Esophagus muscularis mucosa (tissue), 3 donors: ENCODE results near the gene SEMA7A.

ENCODE experiments used
- POLR2AphosphoS5 ChIP-seq, 2 donors: sonication (generic); formaldehyde crosslinking; IDR thresholded peaks; one replicate each; pipeline ENCODE4 v1.6.1; 2017; ENCODE audit warnings: antibody characterized with exemption in 2 of 2
- TF ChIP-seq, protein P1 (sequence below), 3 experiments: fragments of 200-600 bp in 2 of 3; fragments of 450-650 bp in 1 of 3; sonication (generic) in 2 of 3; IDR thresholded peaks; one replicate each; pipeline ENCODE4 v1.5.1; 2017 to 2019; ENCODE audit warnings: antibody characterized with exemption in 3 of 3, mild to moderate bottlenecking in 2 of 3, moderate library complexity in 1 of 3

DNA sequence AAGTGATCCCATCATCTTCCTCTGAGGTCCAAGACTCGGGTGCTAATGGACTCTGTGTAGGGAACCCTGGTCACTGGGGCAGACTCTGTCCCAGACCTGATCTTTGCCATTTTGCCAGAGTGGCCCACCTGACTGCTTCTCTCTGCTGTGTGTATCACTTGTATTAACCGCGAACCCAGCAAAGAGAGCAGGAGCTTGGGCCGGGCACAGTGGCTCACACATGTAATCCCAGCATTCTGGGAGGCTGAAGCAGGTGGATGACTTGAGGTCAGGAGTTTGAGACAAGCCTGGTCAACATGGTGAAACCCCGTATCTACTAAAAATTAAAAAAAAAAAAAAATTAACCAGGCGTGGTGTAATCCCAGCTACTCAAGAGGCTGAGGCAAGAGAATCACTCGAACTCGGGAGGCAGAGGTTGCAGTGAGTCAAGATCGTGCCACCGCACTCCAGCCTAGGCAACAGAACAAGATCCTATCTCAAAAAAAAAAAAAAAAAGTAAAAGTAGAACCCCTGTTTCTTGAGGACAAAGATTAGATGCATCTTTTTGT, 33.4 kb downstream of the SEMA7A start:
- TF ChIP-seq, protein P1, sequence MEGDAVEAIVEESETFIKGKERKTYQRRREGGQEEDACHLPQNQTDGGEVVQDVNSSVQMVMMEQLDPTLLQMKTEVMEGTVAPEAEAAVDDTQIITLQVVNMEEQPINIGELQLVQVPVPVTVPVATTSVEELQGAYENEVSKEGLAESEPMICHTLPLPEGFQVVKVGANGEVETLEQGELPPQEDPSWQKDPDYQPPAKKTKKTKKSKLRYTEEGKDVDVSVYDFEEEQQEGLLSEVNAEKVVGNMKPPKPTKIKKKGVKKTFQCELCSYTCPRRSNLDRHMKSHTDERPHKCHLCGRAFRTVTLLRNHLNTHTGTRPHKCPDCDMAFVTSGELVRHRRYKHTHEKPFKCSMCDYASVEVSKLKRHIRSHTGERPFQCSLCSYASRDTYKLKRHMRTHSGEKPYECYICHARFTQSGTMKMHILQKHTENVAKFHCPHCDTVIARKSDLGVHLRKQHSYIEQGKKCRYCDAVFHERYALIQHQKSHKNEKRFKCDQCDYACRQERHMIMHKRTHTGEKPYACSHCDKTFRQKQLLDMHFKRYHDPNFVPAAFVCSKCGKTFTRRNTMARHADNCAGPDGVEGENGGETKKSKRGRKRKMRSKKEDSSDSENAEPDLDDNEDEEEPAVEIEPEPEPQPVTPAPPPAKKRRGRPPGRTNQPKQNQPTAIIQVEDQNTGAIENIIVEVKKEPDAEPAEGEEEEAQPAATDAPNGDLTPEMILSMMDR (IDR thresholded peaks at IDR 0.05) = no peak
- no peak for TF ChIP-seq POLR2AphosphoS5 (IDR thresholded peaks at IDR 0.05)
